AG04450 (cell line): Measurements from ENCODE around the gene SH3PXD2B. TPM values are rescaled to one million over a fixed set of nuclear protein-coding genes. Genes with fewer than 3 reads are reported as not detected.

Experiments used
- CTCF ChIA-PET: fragments of 300-600, 350-600 bp; formaldehyde crosslinking; extraction: SDS; loops from one replicate; lab custom pipeline; 2022; ENCODE audit warnings: antibody characterized with exemption, inconsistent platforms; lab: Charles Lee
- POLR2A ChIA-PET: fragments of 350-600 bp; formaldehyde crosslinking; extraction: SDS; loops from one replicate; lab custom pipeline; 2021; ENCODE audit warnings: antibody characterized with exemption, inconsistent platforms; lab: Yijun Ruan, JAX
- DNase-seq: peaks from one replicate; pipeline ENCODE4 v3.0.0-alpha.2; 2011; ENCODE audit warnings: low read depth, low spot score
- H3K27ac ChIP-seq: one replicate; pipeline ENCODE4 v1.5.1; 2012; ENCODE audit warnings: low read depth, low read length, control low read depth
- H3K27me3 ChIP-seq: one replicate; pipeline ENCODE4 v1.6.0; 2012; ENCODE audit warnings: low read length; ENCODE audit not compliant: control insufficient read depth, insufficient read depth
- H3K4me3 ChIP-seq: 2 replicates; pipeline ENCODE4 v1.5.1; 2011; ENCODE audit warnings: mild to moderate bottlenecking, low read depth, low read length, control low read depth
- H3K9me3 ChIP-seq: 2 replicates; pipeline ENCODE4 v1.5.1; 2012; ENCODE audit warnings: low read length; ENCODE audit not compliant: control insufficient read depth, insufficient read depth
- CTCF ChIP-seq: IDR thresholded peaks from 2 replicates; pipeline ENCODE4 v1.5.1; 2011; ENCODE audit warnings: low read depth, low read length, control low read depth, inconsistent platforms
- polyA plus RNA-seq: library from polyadenylated mRNA; depleted of rRNA; stranded (reverse); fragments of >200 nt; gene quantifications from 2 replicates; pipeline ENCODE4 v1.2.3, GENCODE V29; 2011

SH3PXD2B gene
- polyA plus RNA-seq, 1 experiment = 39.1 TPM

- DNase-seq = no peak
- Histone ChIP-seq H3K27me3 (peaks cover 11% of the 10 kb centered on the region), H3K4me3 (no peak overlapping the region), H3K27ac (no peak overlapping the region), H3K9me3 (no peaks in the 10 kb centered on the region; the same call in 1 of the 2 replicates)
- TF ChIP-seq CTCF = no peak
- CTCF ChIA-PET = no interaction called here
- POLR2A ChIA-PET = no interaction called here
Observed at GRCh38 chr5:172486451-172486850, 32.1 kb upstream of the SH3PXD2B start.

GRCh38 chr5:172485511-172486202, 31.3 kb upstream of the SH3PXD2B start:
- Histone ChIP-seq H3K4me3 (no peak overlapping the region), H3K27me3 (peaks cover 6% of the 10 kb centered on the region), H3K9me3 (no peaks in the 10 kb centered on the region; the same call in 1 of the 2 replicates), H3K27ac (no peak overlapping the region)
- ChIA-PET CTCF (no interaction called here), POLR2A (no interaction called here)
- TF ChIP-seq CTCF = no peak
- DNase-seq = no peak

- CTCF ChIA-PET = no interaction called here
Observed at GRCh38 chr5:172484664-172485063, 30.3 kb upstream of the SH3PXD2B start.

GRCh38 chr5:172482156-172483020, 28.1 kb upstream of the SH3PXD2B start:
- Histone ChIP-seq H3K4me3 (no peak overlapping the region), H3K27ac (no peak overlapping the region), H3K9me3 (no peaks in the 10 kb centered on the region), H3K27me3 (peaks cover 8% of the 10 kb centered on the region)
- no peak for TF ChIP-seq CTCF
- POLR2A ChIA-PET = no interaction called here
- CTCF ChIA-PET = interaction anchor here (3.4 to 8.0 kb wide), 2 partner anchors 212 to 216 kb away, joined by 41 to 135 read pairs; no protein-coding TSS in a partner anchor
- DNase-seq = no peak

More at GRCh38 chr5:172484664-172485063, 30.3 kb upstream of the SH3PXD2B start:
- Histone ChIP-seq H3K27me3 (peaks cover 6% of the 10 kb centered on the region), H3K9me3 (no peaks in the 10 kb centered on the region; the same call in 1 of the 2 replicates), H3K27ac (no peak overlapping the region), H3K4me3 (no peak overlapping the region)
- no peak for DNase-seq
- no peak for TF ChIP-seq CTCF
- POLR2A ChIA-PET = no interaction called here
